Measurements from ENCODE around the gene ELAVL4. TPM values are rescaled to one million over a fixed set of nuclear protein-coding genes. Genes with fewer than 3 reads are reported as not detected.

Gene ELAVL4
- total and polyA plus RNA-seq, 2 of the 8 experiments (the other 6 are each of a cell fraction or from before 2014, with no cell fraction given) = 0.21 to 0.89 TPM

DNA sequence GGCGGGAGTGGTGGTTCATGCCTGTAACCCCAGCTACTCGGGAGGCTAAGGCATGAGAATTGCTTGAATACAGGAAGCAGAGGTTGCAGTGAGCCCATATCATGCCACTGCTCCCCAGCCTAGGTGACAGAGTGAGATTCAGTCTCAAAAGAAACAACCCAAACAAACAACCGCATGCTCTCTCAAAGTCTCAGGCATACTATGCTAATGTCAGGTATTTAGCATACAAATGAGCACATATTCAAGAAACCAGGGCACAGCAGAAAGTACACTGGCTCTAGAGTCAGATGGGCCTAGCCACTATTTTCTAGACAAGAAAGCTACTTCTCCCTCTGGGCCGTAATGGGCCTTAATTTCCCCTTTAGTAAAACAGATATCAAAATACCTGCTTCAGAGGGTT, 55.0 kb downstream of the ELAVL4 start:
- H3K14ac ChIP-seq (ENCODE audit: insufficient read length) = no peak overlapping the region
- H2BK120ac ChIP-seq (replicated peaks; ENCODE audit: low read depth, low read length) = no peak overlapping the region
- H3K9me3 ChIP-seq (ENCODE audit: insufficient read depth in 2 of 2, low read depth in 1 of 2, low read length in 1 of 2) = no peaks in the 10 kb centered on the region
- ChIA-PET POLR2A (ENCODE audit: partially characterized antibody) (no interaction called here), CTCF (ENCODE audit: partially characterized antibody) (no interaction called here)
- H3K79me2 ChIP-seq (ENCODE audit: control insufficient read depth in 1 of 2, insufficient read depth in 2 of 2, low read length in 2 of 2) = no peaks in the 10 kb centered on the region
- FAIRE-seq = peak; percentile 66
- no peak overlapping the region for H2BK12ac ChIP-seq (ENCODE audit: low read depth, low read length)
- no peaks in the 10 kb centered on the region for H3K79me1 ChIP-seq (ENCODE audit: low read depth, low read length)
- H4K20me1 ChIP-seq (replicated peaks in 1 of 2; ENCODE audit: control insufficient read depth in 1 of 2, insufficient read depth in 2 of 2, low read length in 2 of 2) = no peaks in the 10 kb centered on the region
- H3K4me1 ChIP-seq (replicated peaks in 1 of 4; ENCODE audit: control insufficient read depth in 3 of 4, insufficient read depth in 4 of 4, low read length in 3 of 4) = peaks cover 0 to 4% (median 2%) of the 10 kb centered on the region in 4 experiments; a peak in 3 of 7 replicates
- H2AFZ ChIP-seq (ENCODE audit: low read length) = no peak overlapping the region
- H3K4me2 ChIP-seq (ENCODE audit: insufficient read depth in 1 of 2, low read depth in 2 of 2, low read length in 2 of 2) = no peak overlapping the region
- no peak overlapping the region for H2AK5ac ChIP-seq (ENCODE audit: low read depth, low read length)
- no peak overlapping the region for H3K18ac ChIP-seq (ENCODE audit: extremely low read depth, low read length)
- no peak overlapping the region for H3K56ac ChIP-seq (replicated peaks; ENCODE audit: insufficient read length, low read depth, low read length)
- no peak overlapping the region for H3K4me3 ChIP-seq (ENCODE audit: extremely low read depth in 1 of 4, insufficient read depth in 2 of 4, low read depth in 3 of 4, low read length in 4 of 4)
- no peak overlapping the region for H3K4ac ChIP-seq (replicated peaks; ENCODE audit: insufficient read length, low read depth, low read length)
- no peak for DNase-seq (ENCODE audit: low read depth in 1 of 2, low spot score in 2 of 2)
- H3K9ac ChIP-seq (replicated peaks in 1 of 4; ENCODE audit: extremely low read depth in 1 of 4, low read depth in 3 of 4, low read length in 3 of 4) = no peak overlapping the region
- H4K91ac ChIP-seq (replicated peaks; ENCODE audit: insufficient read length, low read length) = no peak overlapping the region
- no peaks in the 10 kb centered on the region for H3K23me2 ChIP-seq (ENCODE audit: low read depth, low read length)
- no peak overlapping the region for H4K5ac ChIP-seq (ENCODE audit: insufficient read length, low read depth, low read length)
- WGBS, 2 experiments (ENCODE audit: extremely low coverage in 1 of 2, insufficient coverage in 1 of 2, insufficient read length in 1 of 2, insufficient replicate concordance in 2 of 2, low coverage in 1 of 2, low lambda C conversion rate in 2 of 2, missing lambda C conversion rate in 1 of 2) = 69% methylated on average over 4 of the region's 4 CpGs; no CpG with 5 or more reads in 1 of the 2 experiments
- H3K27ac ChIP-seq (ENCODE audit: low read depth, low read length) = no peak overlapping the region
- H3K36me3 ChIP-seq (ENCODE audit: control insufficient read depth in 2 of 4, insufficient read depth in 4 of 4, low read length in 3 of 4) = no peaks in the 10 kb centered on the region
- no peak overlapping the region for H2BK20ac ChIP-seq (ENCODE audit: low read length)
- TF ChIP-seq RFX5 (IDR thresholded peaks at IDR 0.05; ENCODE audit: borderline replicate concordance, low read depth, low read length) = no peak
- TF ChIP-seq, protein P1, sequence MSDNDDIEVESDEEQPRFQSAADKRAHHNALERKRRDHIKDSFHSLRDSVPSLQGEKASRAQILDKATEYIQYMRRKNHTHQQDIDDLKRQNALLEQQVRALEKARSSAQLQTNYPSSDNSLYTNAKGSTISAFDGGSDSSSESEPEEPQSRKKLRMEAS (IDR thresholded peaks at IDR 0.05) = peak; percentile 29; the same call in 1 of the 2 replicates
- TF ChIP-seq, protein P2, sequence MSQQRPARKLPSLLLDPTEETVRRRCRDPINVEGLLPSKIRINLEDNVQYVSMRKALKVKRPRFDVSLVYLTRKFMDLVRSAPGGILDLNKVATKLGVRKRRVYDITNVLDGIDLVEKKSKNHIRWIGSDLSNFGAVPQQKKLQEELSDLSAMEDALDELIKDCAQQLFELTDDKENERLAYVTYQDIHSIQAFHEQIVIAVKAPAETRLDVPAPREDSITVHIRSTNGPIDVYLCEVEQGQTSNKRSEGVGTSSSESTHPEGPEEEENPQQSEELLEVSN (IDR thresholded peaks at IDR 0.05) = peak; percentile 37; the same call in 1 of the 2 replicates
- no peak overlapping the region for H2BK5ac ChIP-seq (ENCODE audit: low read depth, low read length)
- no peak overlapping the region for H2BK15ac ChIP-seq (ENCODE audit: low read length)
- H3K27me3 ChIP-seq (replicated peaks in 1 of 4; ENCODE audit: control insufficient read depth in 3 of 4, extremely low read depth in 1 of 4, insufficient read depth in 3 of 4, low read length in 3 of 4) = no peaks in the 10 kb centered on the region
- no peak overlapping the region for H3K23ac ChIP-seq (ENCODE audit: insufficient read length)
- no peak overlapping the region for H4K8ac ChIP-seq (ENCODE audit: extremely low read depth, insufficient read depth, low read length)
